Inflammatory macrophage (primary cell): ENCODE data around the gene CST9L.

Experiments used
- DNase-seq, 2 donors: peaks; one replicate each; pipeline ENCODE4 v3.0.0-alpha.2; 2020 to 2022
- total RNA-seq, 18 experiments: gene quantifications; one replicate each; lab custom pipeline; 2026; ENCODE audit warnings: mixed read lengths in 6 of 18, inconsistent platforms in 2 of 18; lab: John Stamatoyannopoulos, UW

Gene CST9L, protein sequence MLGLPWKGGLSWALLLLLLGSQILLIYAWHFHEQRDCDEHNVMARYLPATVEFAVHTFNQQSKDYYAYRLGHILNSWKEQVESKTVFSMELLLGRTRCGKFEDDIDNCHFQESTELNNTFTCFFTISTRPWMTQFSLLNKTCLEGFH
- total RNA-seq = 0 reads per million in 18 experiments

DNA sequence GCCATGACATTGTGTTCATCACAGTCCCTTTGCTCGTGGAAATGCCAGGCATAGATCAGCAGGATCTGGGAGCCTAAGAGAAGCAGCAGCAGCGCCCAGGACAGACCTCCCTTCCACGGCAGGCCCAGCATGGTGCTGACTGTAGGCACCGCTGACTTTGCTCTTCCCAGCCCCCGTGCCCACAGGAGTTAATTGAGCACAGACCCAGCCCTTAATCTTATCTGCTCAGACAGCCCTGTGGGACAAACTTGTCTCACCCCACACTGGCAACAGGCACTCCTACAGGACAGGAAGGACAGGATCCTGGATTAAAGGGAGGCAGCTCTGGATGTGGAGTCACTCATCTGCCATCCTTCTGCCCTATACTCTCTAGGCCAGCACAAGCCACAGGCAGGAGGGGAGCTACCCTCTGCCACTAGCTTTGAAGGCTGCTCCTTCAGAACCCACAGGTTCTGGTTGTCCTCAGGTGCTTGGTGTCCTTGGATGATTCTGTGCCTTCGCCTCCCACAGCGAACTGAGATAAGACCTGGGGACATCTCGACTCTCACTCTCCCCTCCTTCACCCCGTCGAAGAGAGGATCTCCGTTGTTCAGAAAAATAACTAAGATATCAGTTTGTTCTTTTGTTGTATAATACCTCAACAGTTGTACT is at the start of gene CST9L:
Gene CST9L, minus strand, starts transcription at position 165 of the 651 bp plus-strand sequence. Its CDS starts 34 bp downstream, at position 131.
- no peak for DNase-seq

DNA sequence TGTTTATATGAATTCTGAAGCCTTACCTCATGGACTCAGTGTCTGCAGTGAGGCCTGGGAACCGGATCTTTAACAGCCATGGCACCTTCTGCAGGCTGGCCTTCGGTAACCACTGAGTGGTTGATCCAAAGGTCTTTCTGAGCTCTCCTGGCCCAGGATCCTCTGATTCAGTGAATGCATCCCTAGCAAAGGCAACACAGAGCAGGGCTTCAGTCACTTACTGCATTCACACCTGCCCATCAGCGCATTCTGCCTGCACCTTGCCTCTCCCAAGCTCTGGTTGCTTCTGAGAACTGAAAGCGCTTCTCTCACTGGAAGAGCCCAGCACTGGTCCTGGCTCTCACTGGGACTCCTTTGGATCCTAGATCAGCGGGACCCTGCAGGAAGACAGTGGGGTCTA is 45.9 kb upstream of the CST9L start:
- no peak for DNase-seq

DNA sequence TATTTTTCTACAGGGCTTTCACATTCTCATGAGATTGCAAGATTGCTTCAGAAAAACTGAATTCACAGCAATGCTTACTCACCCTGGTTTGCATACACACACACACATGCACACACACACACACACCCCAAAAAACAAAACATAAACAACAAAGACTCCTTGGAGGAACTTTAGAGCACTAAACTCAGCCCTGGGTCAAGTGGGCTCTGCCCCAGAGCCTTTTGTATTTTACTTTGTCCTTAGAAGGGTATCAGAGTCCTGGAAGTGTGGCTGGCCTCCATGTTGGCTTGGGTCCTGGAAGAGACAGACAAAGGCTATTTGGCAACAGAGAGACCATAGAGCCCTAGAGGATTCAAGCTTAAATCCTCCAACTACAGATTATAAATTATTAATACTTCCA is 45.4 kb upstream of the CST9L start:
- DNase-seq = no peak

DNA sequence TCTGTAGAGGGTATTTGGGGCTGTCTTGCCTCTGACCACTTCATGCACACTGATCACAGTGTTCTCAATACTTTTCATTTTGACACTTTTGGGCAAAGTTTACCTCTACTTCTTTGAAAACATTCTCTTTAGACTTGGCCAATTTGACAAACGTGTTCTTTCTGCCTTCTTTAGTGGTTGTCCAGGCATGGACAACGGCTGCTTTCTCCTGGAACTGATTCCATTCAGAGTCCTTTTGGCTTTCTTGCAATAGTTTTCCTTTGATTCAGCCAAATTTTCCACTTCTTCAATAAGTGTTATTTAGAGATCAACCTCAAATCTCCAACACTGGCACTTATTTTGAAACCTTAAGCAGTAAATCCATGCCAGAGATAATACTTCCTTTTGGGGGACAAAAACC is 44.1 kb upstream of the CST9L start:
- DNase-seq = no peak

DNA sequence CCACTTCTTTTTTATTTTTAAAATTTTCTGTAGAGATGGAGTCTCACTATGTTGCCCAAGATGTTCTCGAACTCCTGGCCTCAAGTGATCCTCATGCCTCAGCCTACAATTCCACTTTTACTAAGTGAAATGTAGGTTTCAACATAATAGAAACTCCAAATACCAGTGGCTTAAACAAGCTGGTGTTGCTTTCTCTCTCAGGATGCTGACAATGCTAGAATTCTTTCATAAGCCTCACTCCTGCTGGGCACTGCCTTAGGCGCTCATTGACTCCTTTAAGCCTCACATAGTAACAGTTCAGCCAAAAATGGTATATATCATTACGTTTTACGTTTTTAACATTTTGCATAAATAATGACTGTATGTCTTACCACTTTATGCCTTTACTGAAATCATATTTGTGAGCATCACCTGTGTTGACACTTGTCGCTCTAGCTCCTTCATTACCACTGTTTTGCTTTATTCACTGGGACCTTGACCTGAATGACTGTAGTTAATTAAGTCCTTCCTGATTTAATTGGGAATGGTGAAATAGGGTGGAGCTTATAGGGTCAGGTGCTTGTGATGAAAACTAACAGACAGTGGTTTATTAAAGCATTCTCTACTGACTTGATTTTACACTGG is 41.3 kb upstream of the CST9L start:
- no peak for DNase-seq

DNA sequence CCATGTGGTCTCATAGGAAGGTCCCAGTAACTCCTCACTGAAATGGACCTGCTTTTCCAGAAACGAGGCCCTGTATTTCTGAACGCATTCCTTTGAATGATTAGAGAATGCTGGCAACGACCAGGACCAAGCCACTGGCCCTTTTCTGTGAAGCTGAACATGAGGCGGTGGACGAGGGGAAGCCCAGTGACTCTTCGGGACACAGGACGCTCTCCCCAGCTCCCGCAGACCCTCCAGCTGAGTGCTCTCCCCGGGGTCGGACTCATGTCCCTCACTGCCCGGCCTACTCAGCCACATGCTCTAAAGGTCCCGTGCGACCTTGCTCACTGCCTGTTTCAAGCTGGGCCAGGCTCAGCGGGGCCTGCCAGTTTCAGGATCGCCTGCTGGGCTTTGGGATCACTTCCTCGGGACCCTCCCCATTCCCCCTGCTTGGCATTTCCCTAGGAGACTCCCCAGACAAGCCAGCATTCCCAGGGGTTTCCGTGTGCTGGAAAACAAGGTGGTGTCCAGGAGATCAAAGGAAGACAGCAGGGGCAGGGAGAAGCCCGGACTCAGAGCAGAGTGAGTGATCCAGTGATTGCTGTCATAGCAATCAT is 40.1 kb upstream of the CST9L start:
- DNase-seq = no peak

DNA sequence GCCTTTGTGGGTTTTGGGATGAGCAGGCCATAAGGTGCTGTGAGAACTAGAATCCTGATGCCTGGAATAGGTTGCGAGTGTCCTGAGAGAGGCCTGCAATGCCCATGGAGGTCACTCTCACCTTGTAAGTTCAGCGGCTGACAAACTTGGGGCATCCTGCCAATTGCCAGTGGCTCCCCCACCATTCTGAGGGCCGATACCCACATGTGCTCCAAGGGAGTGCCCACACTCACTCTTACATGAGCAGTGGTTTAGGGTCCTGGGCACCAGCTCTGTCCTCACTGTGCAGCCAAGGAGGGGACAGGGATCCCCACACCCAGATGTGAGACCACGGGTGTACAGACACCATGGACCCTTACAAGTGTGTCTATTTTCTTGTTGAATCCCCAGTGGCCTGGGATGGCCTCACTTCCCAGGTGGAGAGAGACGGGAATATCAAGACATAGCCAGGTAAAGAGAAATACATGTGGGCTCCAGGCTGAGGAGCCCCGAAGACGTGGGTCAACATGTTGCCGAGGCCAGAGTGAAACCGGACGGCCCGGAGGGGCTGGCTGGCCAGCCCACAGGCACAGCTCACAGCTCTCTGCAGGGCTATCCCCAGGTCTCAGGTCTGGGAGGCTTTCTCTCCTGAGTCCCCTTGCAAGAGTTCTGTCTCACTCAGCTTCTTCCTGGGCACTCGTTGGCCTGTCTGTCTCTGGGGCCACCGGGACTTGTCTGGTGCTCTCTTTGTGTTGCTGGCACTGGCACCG is 39.4 kb upstream of the CST9L start:
- no peak for DNase-seq

DNA sequence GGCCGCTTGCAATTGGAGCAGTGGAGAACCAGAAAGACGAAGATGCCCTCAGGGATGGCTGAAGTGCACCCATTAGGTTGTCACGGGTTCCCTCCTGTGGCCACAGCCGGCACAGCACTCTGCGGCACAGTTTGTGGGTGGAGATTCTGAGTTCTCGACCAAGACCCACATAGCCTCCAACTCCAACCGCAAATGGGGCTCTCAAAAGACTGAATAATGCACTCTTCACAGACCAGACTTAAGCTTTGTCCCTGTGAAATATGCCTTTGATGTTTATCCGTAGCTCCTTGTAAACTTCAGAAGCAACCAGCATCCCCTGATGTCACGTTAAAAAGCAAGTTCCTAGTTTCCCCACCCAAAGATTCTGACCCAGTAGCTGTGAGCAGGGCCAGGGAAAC is 38.4 kb upstream of the CST9L start:
- DNase-seq = peak; percentile 64 to 78

DNA sequence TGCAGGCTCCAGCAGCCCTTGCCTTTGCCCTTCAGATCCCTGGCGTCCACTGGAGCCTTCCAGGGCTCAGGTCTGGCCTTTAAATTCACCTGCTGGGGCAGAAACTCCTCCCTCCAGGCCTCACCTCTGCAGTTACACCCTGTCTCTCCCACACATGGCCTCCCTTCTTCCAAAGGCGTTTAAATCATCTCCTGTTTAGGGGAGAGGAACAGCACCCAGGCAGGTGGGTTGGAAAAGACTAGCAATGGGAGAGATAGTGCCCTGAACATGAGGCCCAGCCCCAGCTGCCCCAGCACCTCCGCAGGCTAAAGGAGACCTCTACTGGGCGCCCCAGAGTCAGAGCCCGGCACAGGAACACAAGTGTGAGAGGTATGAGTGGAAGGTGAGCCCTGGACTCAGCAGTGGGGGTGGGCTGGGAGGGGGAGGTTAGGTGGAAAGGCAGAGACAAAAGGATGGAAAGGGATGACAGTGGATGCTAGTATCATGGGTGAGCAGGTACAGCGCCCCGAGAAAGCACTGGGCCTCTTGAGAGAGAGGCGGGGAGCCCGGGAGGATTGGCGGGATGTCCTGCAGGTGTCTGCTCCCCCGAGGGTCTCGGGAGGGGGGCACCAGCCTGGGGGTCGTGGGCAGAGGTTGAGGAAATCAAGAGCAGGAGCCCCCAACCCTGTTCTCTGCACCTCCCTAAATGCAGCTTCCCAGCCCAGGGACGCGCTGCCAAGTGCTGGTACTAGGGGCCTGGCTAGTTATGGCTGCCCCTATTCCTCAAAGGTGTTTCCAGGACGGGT is 37.8 kb upstream of the CST9L start, which contains the start of gene CST9:
Gene CST9, minus strand, starts transcription at position 51 of the 785 bp plus-strand sequence. CDS start 53 bp downstream, outside the sequence.
- no peak for DNase-seq

DNA sequence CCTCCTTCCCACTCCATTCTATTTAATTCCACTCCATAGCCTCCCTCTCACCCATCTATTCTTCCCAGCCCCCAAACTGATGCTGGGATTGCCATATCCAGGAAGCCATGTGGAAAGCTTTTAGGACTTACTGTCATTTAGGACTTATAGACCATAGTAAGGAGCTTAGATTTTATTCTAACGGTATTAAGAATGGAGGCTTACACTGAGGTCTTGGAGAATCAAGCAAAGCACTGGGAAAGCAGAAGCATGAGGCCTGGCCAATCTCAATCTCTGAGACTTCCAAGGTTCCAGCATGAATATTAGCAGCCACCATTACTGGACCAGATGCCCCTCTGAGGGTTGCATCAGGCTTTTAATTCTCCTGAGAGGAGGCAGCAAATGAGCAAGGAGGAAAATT is 36.0 kb upstream of the CST9L start:
- DNase-seq = no peak

DNA sequence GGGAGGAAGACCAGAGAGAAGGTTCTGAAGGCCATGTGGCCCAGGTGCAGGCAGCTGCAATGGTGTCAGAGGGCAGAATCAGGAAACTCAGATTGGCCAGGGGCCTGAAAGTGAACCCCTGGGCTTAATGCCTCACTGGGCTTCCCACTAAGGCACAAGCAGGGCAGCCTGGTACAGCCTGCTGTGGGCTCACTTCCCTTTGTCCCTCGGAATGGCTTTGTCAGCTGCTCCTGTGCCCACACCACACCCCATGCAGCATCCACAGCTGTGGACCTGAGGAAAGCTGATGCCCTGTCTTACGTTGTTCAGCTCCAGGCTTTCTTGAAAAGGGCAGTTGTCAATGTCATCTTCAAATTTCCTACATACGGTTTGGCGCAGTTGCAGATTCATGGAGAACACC is 35.0 kb upstream of the CST9L start:
- DNase-seq = peak in 1 of 2 donors; percentile 43

DNA sequence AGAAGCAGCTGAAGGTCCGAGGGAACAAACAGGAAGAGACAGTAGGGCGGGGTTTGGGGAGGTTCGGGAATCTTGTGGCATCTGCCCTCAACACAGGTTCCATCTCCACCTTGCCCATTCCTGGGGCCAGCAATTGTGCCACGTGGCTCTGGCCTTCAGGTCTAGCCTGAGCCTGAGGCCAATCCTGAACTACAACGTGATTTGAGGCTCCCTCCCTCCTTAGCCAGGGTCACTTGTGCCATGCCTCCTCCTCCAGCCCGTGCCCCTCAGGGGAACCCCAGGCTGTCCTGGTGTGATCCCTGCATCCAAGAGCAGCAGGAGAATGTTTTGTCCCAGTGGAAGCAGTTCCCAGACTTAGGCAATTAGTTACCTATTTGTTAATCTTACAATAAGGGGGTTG is 34.4 kb upstream of the CST9L start:
- no peak for DNase-seq

DNA sequence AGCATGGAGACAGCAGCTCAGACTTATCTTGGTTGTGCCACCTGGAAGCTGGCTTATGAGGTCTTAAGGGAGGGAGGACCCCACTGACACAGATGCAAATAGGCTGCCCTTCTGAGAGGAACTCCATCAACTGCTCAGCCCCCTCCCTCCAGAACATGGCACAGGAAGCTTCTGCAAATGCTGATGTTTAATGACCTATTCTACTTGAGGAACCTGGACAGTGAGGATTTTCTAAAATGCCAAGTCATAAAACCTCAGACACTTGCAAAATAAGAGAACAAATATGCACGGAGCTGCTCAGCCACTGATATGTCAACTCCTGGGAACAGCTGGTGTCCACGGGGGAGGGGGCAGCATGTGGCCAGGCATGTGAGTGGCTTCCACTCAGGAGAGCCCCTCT is 34.0 kb upstream of the CST9L start:
- peak; percentile 61 to 69 for DNase-seq

DNA sequence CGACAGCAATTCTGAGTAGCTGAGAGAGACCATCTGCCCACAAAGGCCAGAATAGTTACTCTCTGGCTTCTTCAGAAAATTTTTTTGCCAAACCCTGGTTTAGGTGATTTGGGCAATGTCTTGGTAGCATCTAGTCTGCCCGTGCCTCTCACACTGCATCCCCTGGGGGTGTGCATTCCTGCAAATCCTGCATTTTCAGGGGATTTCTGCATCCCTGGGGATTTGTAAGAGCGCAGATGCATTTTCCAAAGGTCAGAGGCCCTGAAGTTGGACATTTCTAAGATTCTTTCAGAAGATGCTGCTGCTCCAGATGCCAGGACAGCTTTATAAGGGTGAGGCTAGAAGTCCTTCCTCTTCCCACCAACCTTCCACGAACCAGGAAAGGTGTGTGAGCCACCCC is 33.4 kb upstream of the CST9L start:
- no peak for DNase-seq

DNA sequence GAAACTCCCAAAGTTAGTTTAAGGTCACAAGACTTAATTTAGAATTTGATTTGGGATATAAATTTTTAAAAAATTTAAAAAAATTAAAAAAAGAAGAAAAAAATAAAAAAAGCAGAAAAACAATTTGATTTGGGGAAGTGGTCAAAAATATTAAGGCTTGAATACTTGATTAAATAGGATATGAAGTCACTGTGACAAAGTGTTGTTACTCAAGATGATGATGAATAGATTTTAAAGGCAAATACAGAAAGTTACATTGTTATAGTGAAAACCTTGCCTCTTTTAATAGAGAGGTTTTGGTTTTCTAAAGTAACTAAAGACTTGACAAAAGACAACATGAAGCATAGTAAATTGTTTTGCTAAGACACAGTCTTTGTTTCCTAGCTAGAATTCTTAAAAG is 30.2 kb upstream of the CST9L start:
- peak in 1 of 2 donors; percentile 22 for DNase-seq

DNA sequence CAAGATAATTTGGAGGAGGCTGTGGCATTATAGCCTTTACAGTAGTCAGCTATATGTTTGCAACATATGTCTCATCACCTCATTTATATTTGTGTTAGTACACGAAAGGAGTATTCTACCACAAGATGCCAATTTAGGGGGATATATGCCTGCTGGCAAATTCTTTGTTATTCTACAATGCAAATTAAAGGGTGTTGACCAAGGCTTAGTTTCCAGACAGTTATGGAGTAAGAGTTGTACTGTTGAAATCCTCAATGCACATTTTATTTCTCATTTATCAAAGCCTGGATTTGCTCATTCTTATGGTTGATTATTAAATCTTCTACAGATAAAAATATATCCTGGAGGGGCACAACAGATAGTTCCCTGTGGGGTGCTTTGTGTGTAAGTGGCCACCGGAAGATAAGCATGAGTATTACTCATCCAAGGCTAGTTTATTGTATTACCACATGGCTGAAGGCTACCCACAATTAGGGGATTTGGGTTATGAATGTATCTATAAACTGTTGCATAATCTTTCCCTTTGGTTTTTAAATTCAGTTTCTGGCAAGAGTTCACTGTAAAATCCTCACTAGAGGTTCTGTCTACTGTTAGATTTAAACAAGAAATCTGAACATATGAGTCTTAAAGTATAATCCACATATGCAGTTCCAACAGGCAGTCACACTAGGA is 28.4 kb upstream of the CST9L start:
- DNase-seq = peak; percentile 12 to 32

DNA sequence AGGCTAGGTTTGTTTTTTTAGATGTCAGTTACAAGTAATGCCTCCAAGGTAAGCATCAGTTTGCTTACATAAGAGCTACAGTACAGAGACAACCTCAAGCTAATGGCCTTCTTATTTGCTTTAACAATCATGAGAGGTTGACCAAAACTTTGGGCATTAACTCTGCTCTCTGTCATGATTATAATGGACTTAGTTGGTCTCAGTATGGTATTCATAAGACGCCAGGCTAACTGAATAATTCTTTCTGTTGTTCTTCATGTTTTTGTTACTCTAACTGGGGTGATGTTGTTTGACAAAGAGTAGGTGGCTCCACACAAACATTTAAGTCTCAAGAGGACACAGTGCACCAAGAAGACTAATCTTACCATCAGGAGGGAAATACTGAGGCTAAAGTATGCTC is 27.7 kb upstream of the CST9L start:
- no peak for DNase-seq

DNA sequence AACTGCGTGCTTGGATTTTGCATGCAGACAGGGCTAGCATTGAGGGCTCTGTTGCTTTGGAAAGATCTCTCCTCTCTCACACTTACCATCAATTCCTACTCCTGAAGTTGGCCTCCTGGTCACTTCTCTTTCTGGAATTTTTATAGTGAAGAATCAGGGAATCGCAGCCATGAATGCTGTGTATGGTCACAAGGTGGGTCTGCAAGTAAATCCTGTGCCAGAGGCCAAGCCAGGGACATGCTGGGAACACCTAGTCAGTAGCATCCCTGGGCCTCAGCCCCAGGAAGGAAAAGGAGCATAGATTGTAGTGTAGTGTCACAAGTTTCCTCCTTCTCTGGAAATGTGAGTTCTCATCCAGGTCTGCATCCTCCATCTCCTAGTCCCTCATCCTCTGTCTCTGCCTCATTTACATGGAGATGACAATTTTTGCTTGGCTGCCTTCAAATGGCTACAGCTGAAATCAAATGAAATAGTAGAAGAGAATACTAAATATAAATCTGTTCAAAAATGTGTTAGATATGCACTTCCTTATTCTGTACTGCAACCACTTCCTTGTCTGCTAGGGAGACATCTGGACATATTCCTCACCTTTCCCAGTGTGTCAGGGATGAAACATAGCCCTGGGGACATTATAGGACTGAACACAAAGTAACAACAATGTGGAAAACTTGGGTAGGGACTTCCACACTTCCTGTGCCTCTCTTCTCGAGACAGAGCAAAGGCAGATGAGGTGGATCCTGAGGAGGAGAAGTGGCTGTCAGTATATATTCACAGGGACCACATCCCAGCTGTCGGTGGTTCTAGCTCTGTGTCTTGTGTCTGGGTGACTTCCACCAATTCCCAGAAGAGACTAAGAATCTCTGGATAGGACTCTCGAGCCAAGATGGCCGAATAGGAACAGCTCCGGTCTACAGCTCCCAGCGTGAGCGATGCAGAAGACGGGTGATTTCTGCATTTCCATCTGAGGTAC is 20.4 kb upstream of the CST9L start:
- DNase-seq = no peak

DNA sequence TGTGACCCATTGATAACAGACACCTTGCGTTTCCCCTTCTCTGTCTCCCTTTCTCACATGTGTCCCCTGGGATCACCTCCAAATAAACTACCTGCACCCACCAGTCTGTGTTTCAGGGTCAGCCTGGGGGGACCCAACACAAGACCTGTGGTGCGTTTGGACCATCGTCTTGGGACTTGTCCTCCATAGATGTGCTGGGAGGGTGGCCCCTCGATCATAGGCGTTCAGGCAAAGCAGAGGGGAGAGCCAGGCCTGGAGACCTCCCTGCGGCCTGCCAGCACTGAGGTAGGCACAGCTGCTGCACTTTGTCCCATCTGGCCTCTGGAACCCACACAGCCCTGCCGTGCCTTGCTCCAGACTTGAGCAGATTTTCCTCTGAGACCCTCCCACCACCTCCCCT is 19.3 kb upstream of the CST9L start:
- no peak for DNase-seq
